Right lobe of liver (tissue), 4 donors: ENCODE results near the gene SUPT5H.

Source experiments
- POLR2A ChIP-seq: fragments of 450-650 bp; IDR thresholded peaks from one replicate; pipeline ENCODE4 v1.6.1; 2017; ENCODE audit warnings: antibody characterized with exemption, mild to moderate bottlenecking
- TF ChIP-seq, protein P1 (sequence below), 4 donors: fragments of 200-600 bp in 3 of 4; fragments of 450-650 bp in 1 of 4; IDR thresholded peaks; one replicate each; pipeline versions ENCODE4 v1.5.1 to v1.8.0; 2016 to 2022; ENCODE audit warnings: antibody characterized with exemption in 4 of 4, mild to moderate bottlenecking in 2 of 4
- donor health status: DM: no; HTN: no; CAD: no.
- donor health status: DM: no; HTN: no; CAD: no.
- donor health status: DM: no; HTN: yes; CAD: no.

DNA sequence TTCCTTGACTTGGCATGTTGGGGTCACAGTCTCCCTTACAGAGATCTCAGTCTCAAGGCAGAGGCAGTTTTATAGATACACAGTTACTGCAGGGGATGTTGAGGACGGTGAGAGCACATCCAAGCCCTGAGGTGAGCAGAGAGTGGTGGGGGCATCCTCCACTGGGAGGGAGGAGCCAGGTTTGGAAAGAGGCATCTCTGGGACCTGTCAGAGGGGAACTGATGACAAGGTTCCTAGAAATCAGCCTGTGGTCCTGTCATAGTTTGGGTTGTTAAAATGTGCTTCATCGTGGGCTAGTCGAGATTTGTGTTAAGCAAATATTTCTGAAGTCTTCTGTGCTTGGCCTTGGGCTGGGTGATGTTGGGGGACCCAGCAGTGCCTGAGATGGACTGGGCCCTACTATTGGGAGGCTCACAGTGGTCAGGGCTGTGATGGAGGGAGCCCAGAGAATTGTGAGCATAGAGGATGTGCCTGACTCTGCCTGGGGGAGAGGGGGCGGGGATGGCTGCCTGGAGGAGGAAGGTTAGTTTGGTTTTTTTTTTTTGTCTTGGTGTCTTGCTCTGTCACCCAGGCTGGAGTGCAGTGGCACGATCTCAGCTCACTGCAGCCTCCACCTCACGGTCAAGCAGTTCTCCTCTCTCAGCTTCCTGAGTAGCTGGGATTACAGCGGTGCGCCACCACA lies 3.9 kb downstream of the SUPT5H start:
- TF ChIP-seq, protein P1, sequence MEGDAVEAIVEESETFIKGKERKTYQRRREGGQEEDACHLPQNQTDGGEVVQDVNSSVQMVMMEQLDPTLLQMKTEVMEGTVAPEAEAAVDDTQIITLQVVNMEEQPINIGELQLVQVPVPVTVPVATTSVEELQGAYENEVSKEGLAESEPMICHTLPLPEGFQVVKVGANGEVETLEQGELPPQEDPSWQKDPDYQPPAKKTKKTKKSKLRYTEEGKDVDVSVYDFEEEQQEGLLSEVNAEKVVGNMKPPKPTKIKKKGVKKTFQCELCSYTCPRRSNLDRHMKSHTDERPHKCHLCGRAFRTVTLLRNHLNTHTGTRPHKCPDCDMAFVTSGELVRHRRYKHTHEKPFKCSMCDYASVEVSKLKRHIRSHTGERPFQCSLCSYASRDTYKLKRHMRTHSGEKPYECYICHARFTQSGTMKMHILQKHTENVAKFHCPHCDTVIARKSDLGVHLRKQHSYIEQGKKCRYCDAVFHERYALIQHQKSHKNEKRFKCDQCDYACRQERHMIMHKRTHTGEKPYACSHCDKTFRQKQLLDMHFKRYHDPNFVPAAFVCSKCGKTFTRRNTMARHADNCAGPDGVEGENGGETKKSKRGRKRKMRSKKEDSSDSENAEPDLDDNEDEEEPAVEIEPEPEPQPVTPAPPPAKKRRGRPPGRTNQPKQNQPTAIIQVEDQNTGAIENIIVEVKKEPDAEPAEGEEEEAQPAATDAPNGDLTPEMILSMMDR (IDR thresholded peaks at IDR 0.05), result no peak
- TF ChIP-seq POLR2A, result no peak
